HCT116 (cell line): Measurements from ENCODE around the gene CLASP1.

ENCODE experiments used
- CTCF ChIP-seq, 3 experiments: fragments of 200-600 bp in 1 of 3; sonication (generic) in 1 of 3; IDR thresholded peaks in 2 of 3; conservative IDR thresholded peaks in 1 of 3; 2 replicates each; pipeline ENCODE4 v1.5.1; 2012 to 2017; ENCODE audit warnings: low read depth in 2 of 3, low read length in 2 of 3, antibody characterized with exemption in 1 of 3, borderline replicate concordance in 1 of 3, control low read depth in 1 of 3, mild to moderate bottlenecking in 1 of 3, mixed read lengths in 1 of 3, mixed run types in 1 of 3, moderate library complexity in 1 of 3; ENCODE audit not compliant: insufficient read depth in 1 of 3
- MAX ChIP-seq: IDR thresholded peaks from 2 replicates; pipeline ENCODE4 v1.6.1; 2012

GRCh38 chr2:121666042-121666441, 16.8 kb upstream of the CLASP1 start:
- TF ChIP-seq CTCF (IDR thresholded peaks at IDR 0.05 in 2 of 3, conservative IDR thresholded peaks at IDR 0.05 in 1 of 3; ENCODE audit: borderline replicate concordance in 1 of 3, insufficient read depth in 1 of 3, low read depth in 2 of 3, low read length in 2 of 3): no peak
- no peak for TF ChIP-seq MAX
